ENCODE results near the gene NRP2.

- TF ChIP-seq CTCF (IDR thresholded peaks at IDR 0.05; ENCODE audit: poor library complexity) (no peak), EZH2 (IDR thresholded peaks at IDR 0.05; ENCODE audit: borderline replicate concordance) (no peak), EZH2phosphoT487 (IDR thresholded peaks at IDR 0.05; ENCODE audit: low read depth, severe bottlenecking, unreplicated experiment) (no peak)
These were observed 56.0 kb downstream of the NRP2 start for GRCh38 chr2:205738117-205738968.
